Activated CD8-positive, alpha-beta T cell treated with anti-CD3 and anti-CD28 coated beads for 36 hours (primary cell): ENCODE measurements around the gene SNX19. TPM values are rescaled to one million over a fixed set of nuclear protein-coding genes. Genes with fewer than 3 reads are reported as not detected.

Experiments
- ATAC-seq: fragments of 200-7000 bp; cut with Tn5 transposase; one replicate; pipeline ENCODE4 v1.10.0; 2021; ENCODE audit warnings: mild to moderate bottlenecking, moderate library complexity
- CTCF ChIA-PET: fragments of 350-600 bp; sonication (Branson Sonifier 250); formaldehyde crosslinking; loops from one replicate; lab custom pipeline; 2021; ENCODE audit warnings: antibody characterized with exemption; lab: Charles Lee
- POLR2A ChIA-PET: fragments of 350-600 bp; sonication (Branson Sonifier 250); formaldehyde crosslinking; loops from one replicate; lab custom pipeline; 2021; ENCODE audit warnings: antibody characterized with exemption; lab: Charles Lee
- DNase-seq: peaks from one replicate; pipeline ENCODE4 v3.0.0-alpha.2; 2020
- H3K27ac Mint-ChIP-seq: one replicate; pipeline ENCODE4 v1.8.0; 2021; ENCODE audit warnings: mild to moderate bottlenecking, mixed read lengths
- H3K27me3 Mint-ChIP-seq: one replicate; pipeline ENCODE4 v1.8.0; 2021; ENCODE audit warnings: mixed read lengths
- H3K36me3 Mint-ChIP-seq: one replicate; pipeline ENCODE4 v1.8.0; 2021; ENCODE audit warnings: low read depth, mixed read lengths
- H3K4me1 Mint-ChIP-seq: one replicate; pipeline ENCODE4 v1.8.0; 2021; ENCODE audit warnings: low read depth, mixed read lengths
- H3K4me3 Mint-ChIP-seq: one replicate; pipeline ENCODE4 v1.8.0; 2021; ENCODE audit warnings: mild to moderate bottlenecking, moderate library complexity, mixed read lengths
- H3K9me3 Mint-ChIP-seq: one replicate; pipeline ENCODE4 v1.8.0; 2021; ENCODE audit warnings: mixed read lengths
- intact Hi-C: fragments of 100-400 bp; cut with micrococcal nuclease; formaldehyde crosslinking; loops from one replicate; pipeline ENCODE4 v1.10.0; 2022
- total RNA-seq, 2 experiments: library from RNA; stranded (reverse); gene quantifications; one replicate each; pipeline ENCODE4 v1.2.3, GENCODE V29; 2021
- TF ChIP-seq, protein P1 (sequence below): fragments of 200-600 bp; IDR thresholded peaks from one replicate; pipeline ENCODE4 v1.8.0; 2022; ENCODE audit warnings: antibody characterized with exemption, mild to moderate bottlenecking

Gene SNX19
- total RNA-seq, 2 experiments from 2014 or later, result 20.9 to 22.7 TPM

DNA sequence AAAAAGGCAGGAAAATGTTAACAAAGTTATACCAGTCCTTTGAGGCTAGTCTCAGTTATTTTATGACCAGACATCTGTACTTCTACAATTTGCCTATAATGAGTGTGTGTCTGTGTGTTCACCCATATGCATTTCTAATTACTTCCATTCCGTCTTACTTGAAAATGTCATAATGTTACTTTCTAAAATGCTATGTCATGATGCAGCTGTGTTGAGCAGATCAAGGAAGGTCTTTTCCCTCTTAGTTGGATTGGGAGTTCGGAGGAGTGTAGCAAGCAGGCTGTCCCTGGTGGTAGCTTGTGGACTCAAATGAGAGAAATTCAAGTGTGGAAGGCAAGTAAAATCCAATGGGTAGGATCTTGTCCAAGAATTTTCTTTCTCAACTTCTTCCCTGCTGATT, 3.0 kb downstream of the SNX19 start:
- H3K4me1 Mint-ChIP-seq, result peaks cover 34% of the 10 kb centered on the region
- H3K27ac Mint-ChIP-seq, result no peak overlapping the region
- ChIA-PET POLR2A (no interaction called here), CTCF (interaction anchor here (4.0 kb wide), 1 partner anchor 18 kb away, joined by 34 read pairs; no protein-coding TSS in a partner anchor)
- H3K27me3 Mint-ChIP-seq, result no peaks in the 10 kb centered on the region
- peaks cover 20% of the 10 kb centered on the region for H3K9me3 Mint-ChIP-seq
- TF ChIP-seq, protein P1, sequence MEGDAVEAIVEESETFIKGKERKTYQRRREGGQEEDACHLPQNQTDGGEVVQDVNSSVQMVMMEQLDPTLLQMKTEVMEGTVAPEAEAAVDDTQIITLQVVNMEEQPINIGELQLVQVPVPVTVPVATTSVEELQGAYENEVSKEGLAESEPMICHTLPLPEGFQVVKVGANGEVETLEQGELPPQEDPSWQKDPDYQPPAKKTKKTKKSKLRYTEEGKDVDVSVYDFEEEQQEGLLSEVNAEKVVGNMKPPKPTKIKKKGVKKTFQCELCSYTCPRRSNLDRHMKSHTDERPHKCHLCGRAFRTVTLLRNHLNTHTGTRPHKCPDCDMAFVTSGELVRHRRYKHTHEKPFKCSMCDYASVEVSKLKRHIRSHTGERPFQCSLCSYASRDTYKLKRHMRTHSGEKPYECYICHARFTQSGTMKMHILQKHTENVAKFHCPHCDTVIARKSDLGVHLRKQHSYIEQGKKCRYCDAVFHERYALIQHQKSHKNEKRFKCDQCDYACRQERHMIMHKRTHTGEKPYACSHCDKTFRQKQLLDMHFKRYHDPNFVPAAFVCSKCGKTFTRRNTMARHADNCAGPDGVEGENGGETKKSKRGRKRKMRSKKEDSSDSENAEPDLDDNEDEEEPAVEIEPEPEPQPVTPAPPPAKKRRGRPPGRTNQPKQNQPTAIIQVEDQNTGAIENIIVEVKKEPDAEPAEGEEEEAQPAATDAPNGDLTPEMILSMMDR, result no peak
- DNase-seq (no peak), ATAC-seq (no peak)
- intact Hi-C loops, result no loop called here
- peaks cover 66% of the 10 kb centered on the region for H3K36me3 Mint-ChIP-seq
- H3K4me3 Mint-ChIP-seq, result no peak overlapping the region

DNA sequence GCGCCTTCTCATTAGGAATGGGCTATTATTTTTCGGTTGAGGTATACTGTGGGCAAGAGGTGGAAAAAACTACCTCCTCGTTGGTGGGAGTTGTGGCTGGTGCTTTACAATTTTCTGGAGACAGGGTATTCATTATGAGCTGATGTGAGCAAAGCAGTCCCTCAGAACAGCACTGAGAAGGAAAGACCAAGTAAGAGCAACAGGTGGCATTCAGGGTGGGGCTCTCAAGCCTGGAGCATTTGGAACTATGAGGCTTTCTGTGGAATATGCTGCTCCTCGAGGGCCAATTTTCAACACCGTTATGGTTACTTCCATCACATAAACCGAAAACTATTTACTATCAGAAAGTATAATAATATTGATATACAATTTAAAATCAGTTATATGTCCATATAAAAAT, 3.7 kb downstream of the SNX19 start:
- TF ChIP-seq, protein P1, result no peak
- DNase-seq (no peak), ATAC-seq (no peak)
- Mint-ChIP-seq H3K27ac (no peak overlapping the region), H3K4me3 (no peak overlapping the region), H3K4me1 (peaks cover 34% of the 10 kb centered on the region), H3K9me3 (peaks cover 20% of the 10 kb centered on the region), H3K36me3 (peaks cover 70% of the 10 kb centered on the region), H3K27me3 (no peaks in the 10 kb centered on the region)
- ChIA-PET CTCF (interaction anchor here (1.0 to 3.3 kb wide), 2 partner anchors 19 to 50 kb away, joined by 3 to 14 read pairs; no protein-coding TSS in a partner anchor), POLR2A (no interaction called here)
- intact Hi-C loops, result no loop called here

DNA sequence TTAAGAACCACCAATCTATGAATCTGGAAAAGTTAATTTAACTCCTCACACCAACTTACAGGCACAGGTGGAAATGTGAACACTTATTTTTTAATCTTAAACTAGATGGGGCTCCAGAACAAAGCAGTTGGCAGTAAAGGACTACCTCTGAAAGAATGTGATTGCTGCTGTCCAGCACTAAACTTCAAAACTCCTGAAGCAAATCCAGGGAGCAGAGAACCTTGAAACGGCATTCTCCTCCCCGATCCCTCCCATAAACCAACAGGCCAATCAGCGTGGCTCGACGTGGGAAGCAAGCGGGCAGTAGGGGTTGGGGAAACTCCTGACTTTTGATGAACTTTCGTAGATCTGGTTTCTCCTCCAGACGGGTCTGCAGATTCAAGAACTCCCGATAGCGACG, 5.0 kb downstream of the SNX19 start:
- POLR2A ChIA-PET, result no interaction called here
- H3K27me3 Mint-ChIP-seq, result no peaks in the 10 kb centered on the region
- no peak overlapping the region for H3K4me3 Mint-ChIP-seq
- intact Hi-C loops, result no loop called here
- CTCF ChIA-PET, result interaction anchor here (3.3 kb wide), 1 partner anchor 17 kb away, joined by 14 read pairs; no protein-coding TSS in a partner anchor
- peaks cover 80% of the 10 kb centered on the region for H3K36me3 Mint-ChIP-seq
- H3K4me1 Mint-ChIP-seq, result peaks cover 26% of the 10 kb centered on the region
- ATAC-seq (no peak), DNase-seq (no peak)
- no peak overlapping the region for H3K27ac Mint-ChIP-seq
- TF ChIP-seq, protein P1, result no peak
- H3K9me3 Mint-ChIP-seq, result peaks cover 20% of the 10 kb centered on the region

DNA sequence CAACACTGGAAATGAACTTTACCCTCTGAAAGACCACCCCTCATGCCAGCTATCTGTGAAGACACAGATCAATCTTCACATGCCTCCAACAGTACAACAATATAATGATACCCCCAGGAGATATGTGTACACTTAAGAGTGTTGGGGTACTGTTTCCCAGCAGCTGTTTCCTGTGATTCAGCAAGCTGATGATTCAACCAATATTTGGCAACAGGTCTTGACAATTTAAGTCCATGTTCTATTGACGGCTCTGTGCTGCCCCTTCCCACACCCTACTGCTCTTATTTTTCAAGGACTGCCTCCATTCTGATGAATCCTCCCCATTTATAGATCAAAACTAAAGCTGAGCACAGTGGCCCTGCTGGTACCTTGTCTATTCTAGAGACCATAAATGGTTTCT, 6.6 kb downstream of the SNX19 start:
- DNase-seq (no peak), ATAC-seq (no peak)
- Mint-ChIP-seq H3K36me3 (peaks cover 79% of the 10 kb centered on the region), H3K9me3 (peaks cover 20% of the 10 kb centered on the region), H3K27ac (no peak overlapping the region), H3K27me3 (no peaks in the 10 kb centered on the region), H3K4me3 (no peak overlapping the region), H3K4me1 (peaks cover 22% of the 10 kb centered on the region)
- intact Hi-C loops, result no loop called here
- ChIA-PET CTCF (interaction anchor here (1.1 to 3.3 kb wide), 5 partner anchors 14 to 479 kb away, joined by 3 to 14 read pairs (median 3); no protein-coding TSS in a partner anchor), POLR2A (no interaction called here)
- TF ChIP-seq, protein P1, result no peak

DNA sequence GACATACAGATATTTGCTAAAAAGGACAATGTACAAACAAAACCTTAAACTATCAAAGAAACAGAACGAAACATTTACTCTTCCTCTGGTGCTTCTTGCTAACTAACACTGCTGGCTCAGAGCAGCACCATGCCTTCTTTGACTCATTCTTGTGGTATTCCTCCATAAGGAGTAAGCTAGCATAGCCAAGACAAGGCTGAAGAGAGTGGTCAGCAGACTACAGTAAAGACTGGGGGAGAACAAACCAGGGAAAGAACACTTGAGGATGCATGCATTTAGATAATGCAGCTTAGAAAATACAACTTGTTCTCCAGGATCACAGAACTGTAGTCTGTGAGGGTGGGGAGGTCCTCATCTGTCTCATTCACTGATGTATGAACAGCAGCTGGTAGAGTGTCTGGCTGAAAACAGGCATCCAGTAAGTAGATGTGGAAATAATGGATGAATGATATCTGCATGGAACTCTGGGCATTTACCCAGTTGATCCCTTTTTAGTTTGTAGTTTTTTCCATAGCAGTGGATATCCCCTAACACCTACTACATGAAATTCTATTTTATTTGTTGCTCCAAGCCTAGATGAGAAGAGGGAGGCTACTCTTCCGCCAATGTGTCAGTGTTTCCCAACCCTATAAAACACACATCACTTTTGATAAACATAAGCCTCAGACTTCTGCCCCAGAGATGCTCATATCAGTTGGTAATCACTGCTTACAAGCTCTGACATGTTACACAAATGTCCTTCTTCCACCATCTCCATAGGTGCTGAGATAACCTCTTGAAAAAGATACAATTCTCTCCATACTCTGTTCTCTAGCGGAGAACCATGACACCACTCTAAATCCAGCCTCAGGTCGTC, 7.3 kb downstream of the SNX19 start:
- TF ChIP-seq, protein P1, result no peak
- no peak overlapping the region for H3K4me3 Mint-ChIP-seq
- H3K36me3 Mint-ChIP-seq, result peaks cover 77% of the 10 kb centered on the region
- CTCF ChIA-PET, result interaction anchor here (1.1 to 1.6 kb wide), 4 partner anchors 14 to 478 kb away, joined by 3 to 4 read pairs (median 3); no protein-coding TSS in a partner anchor
- peaks cover 20% of the 10 kb centered on the region for H3K4me1 Mint-ChIP-seq
- peaks cover 14% of the 10 kb centered on the region for H3K9me3 Mint-ChIP-seq
- ATAC-seq (no peak), DNase-seq (no peak)
- no peaks in the 10 kb centered on the region for H3K27me3 Mint-ChIP-seq
- intact Hi-C loops, result no loop called here
- POLR2A ChIA-PET, result no interaction called here
- H3K27ac Mint-ChIP-seq, result no peak overlapping the region
